ENCODE data around the gene ZNF835. TPM values are rescaled to one million over a fixed set of nuclear protein-coding genes. Genes with fewer than 3 reads are reported as not detected.

Gene ZNF835
- total and polyA plus RNA-seq, 2 of the 13 experiments (the other 11 are each of a cell fraction or from before 2014, with no cell fraction given), result not detected

DNA sequence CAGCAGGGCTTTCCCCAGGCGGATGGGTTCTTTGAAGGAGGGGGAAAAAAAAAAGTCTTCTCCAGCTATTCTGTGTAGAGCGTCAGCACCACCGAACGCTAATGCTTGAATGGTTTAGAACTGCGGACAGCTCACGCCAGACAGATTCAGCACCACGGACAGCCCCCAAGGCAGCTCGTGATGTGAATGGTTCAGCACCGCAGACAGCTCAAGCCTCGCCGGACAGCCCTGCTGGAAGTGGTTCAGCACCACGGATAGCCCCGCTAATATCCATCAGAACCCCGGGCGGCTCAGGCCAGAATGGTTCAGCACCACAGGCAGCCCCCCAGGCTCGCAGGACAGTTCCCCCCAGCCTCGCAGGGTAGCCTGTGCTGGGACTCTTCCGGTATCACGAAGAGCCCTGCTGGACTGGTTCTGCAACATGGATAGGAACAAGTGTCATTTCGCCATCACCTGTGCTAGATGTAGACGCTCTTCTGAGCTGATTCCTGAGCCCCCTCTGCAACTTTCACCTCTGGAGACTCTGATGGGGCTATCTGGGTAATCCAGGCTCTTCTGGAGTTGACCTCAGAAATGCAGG is 33.5 kb downstream of the ZNF835 start (continued):
- TF ChIP-seq, protein P1, sequence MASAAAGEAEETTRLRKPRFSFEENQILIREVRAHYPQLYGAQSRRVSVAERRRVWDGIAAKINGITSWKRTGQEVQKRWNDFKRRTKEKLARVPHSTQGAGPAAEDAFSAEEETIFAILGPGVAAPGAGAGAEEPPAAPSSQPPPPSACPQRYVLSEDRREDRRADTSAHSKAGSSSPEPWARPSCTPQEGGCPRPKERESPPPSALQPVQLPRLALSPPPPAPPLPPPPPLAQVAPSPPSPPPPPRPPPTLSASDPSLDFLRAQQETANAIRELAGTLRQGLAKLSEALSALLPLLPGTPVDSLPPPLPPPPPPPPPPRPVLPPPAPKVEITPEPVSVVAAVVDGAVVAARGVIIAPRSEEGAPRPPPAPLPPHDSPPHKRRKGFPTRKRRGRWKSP (CRISPR knock-in tag; IDR thresholded peaks at IDR 0.05), result peak; percentile 96
- TF ChIP-seq ZNF567 (CRISPR knock-in tag; IDR thresholded peaks at IDR 0.05; ENCODE audit: borderline replicate concordance) (peak; percentile 100), ZBTB38 (CRISPR knock-in tag; IDR thresholded peaks at IDR 0.05) (peak; percentile 98), GFI1 (CRISPR knock-in tag; IDR thresholded peaks at IDR 0.05; ENCODE audit: borderline replicate concordance) (peak; percentile 91), ZFP36 (IDR thresholded peaks at IDR 0.05; ENCODE audit: borderline replicate concordance, low read depth, low read length, partially characterized antibody) (no peak)
- TF ChIP-seq, protein P2, sequence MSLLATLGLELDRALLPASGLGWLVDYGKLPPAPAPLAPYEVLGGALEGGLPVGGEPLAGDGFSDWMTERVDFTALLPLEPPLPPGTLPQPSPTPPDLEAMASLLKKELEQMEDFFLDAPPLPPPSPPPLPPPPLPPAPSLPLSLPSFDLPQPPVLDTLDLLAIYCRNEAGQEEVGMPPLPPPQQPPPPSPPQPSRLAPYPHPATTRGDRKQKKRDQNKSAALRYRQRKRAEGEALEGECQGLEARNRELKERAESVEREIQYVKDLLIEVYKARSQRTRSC (CRISPR knock-in tag; IDR thresholded peaks at IDR 0.05; ENCODE audit: low read depth), result peak; percentile 100
- TF ChIP-seq, protein P3, sequence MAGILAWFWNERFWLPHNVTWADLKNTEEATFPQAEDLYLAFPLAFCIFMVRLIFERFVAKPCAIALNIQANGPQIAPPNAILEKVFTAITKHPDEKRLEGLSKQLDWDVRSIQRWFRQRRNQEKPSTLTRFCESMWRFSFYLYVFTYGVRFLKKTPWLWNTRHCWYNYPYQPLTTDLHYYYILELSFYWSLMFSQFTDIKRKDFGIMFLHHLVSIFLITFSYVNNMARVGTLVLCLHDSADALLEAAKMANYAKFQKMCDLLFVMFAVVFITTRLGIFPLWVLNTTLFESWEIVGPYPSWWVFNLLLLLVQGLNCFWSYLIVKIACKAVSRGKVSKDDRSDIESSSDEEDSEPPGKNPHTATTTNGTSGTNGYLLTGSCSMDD (CRISPR knock-in tag; IDR thresholded peaks at IDR 0.05), result peak; percentile 99

DNA sequence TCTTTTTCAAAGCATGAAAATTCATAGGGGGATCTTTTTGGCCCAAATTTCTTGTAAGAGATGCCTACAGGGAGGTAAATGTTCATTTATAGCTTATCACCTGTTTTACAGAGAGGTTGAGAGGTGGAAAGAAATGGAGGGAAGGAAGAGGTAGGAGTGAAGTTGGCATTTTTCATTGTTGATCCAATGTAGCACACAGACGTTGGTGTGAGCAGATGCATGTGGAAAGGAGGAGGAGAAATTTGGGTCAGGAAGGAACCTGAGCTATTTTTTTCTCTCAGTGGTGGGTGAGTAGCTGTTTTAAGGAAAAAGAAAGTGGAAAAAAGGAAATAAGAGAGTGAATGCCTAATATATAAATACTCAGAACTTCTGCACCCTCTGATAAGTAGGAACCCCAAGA is 38.5 kb downstream of the ZNF835 start:
- Histone ChIP-seq H3K4me1 (ENCODE audit: insufficient read depth, low read length) (no peaks in the 10 kb centered on the region), H4K20me1 (ENCODE audit: insufficient read depth, low read length) (no peaks in the 10 kb centered on the region), H3K4me3 (replicated peaks in 1 of 3; ENCODE audit: insufficient read depth in 1 of 3, low read depth in 2 of 3, low read length in 3 of 3) (no peak overlapping the region), H3K9ac (ENCODE audit: insufficient read depth, low read depth, low read length) (no peak overlapping the region), H3K9me3 (ENCODE audit: low read length) (peaks cover 86% of the 10 kb centered on the region), H3K79me2 (ENCODE audit: insufficient read depth, low read length) (no peaks in the 10 kb centered on the region), H3K27me3 (ENCODE audit: control insufficient read depth in 1 of 2, insufficient read depth in 2 of 2, low read length in 2 of 2) (no peaks in the 10 kb centered on the region), H2AFZ (ENCODE audit: low read length) (no peak overlapping the region), H3K27ac (ENCODE audit: extremely low read length, insufficient read depth, low read length) (no peak overlapping the region), H3K36me3 (replicated peaks in 1 of 2; ENCODE audit: control insufficient read depth in 1 of 2, insufficient read depth in 2 of 2, low read length in 2 of 2) (no peaks in the 10 kb centered on the region), H3K4me2 (ENCODE audit: low read depth, low read length) (no peak overlapping the region)
- BruUV-seq (replicated peaks), result no TSS peak
- ChIA-PET POLR2A (no interaction called here), CTCF (ENCODE audit: low intra/inter-chr PET ratio, low total read pairs) (no interaction called here)
- intact Hi-C loops (cut with micrococcal nuclease; ENCODE audit: unreplicated experiment), result no loop called here
- 5% methylated on average over 1 of the region's 1 CpG for WGBS (ENCODE audit: low lambda C conversion rate)
- FAIRE-seq (no peak), DNase-seq (ENCODE audit: low spot score) (no peak), ATAC-seq (no peak)
- in situ Hi-C loops (cut with HindIII; ENCODE audit: extremely low pct_ligation_motif_present, low pct_unique_long_range_greater_than_20kb), result no loop called here
- no peak for TF ChIP-seq YEATS2 (CRISPR knock-in tag; IDR thresholded peaks at IDR 0.05; ENCODE audit: borderline replicate concordance)
- TF ChIP-seq, protein P4, sequence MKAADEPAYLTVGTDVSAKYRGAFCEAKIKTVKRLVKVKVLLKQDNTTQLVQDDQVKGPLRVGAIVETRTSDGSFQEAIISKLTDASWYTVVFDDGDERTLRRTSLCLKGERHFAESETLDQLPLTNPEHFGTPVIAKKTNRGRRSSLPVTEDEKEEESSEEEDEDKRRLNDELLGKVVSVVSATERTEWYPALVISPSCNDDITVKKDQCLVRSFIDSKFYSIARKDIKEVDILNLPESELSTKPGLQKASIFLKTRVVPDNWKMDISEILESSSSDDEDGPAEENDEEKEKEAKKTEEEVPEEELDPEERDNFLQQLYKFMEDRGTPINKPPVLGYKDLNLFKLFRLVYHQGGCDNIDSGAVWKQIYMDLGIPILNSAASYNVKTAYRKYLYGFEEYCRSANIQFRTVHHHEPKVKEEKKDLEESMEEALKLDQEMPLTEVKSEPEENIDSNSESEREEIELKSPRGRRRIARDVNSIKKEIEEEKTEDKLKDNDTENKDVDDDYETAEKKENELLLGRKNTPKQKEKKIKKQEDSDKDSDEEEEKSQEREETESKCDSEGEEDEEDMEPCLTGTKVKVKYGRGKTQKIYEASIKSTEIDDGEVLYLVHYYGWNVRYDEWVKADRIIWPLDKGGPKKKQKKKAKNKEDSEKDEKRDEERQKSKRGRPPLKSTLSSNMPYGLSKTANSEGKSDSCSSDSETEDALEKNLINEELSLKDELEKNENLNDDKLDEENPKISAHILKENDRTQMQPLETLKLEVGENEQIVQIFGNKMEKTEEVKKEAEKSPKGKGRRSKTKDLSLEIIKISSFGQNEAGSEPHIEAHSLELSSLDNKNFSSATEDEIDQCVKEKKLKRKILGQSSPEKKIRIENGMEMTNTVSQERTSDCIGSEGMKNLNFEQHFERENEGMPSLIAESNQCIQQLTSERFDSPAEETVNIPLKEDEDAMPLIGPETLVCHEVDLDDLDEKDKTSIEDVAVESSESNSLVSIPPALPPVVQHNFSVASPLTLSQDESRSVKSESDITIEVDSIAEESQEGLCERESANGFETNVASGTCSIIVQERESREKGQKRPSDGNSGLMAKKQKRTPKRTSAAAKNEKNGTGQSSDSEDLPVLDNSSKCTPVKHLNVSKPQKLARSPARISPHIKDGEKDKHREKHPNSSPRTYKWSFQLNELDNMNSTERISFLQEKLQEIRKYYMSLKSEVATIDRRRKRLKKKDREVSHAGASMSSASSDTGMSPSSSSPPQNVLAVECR (CRISPR knock-in tag; IDR thresholded peaks at IDR 0.05; ENCODE audit: borderline replicate concordance), result no peak
- TF ChIP-seq, protein P5, sequence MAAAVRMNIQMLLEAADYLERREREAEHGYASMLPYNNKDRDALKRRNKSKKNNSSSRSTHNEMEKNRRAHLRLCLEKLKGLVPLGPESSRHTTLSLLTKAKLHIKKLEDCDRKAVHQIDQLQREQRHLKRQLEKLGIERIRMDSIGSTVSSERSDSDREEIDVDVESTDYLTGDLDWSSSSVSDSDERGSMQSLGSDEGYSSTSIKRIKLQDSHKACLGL (CRISPR knock-in tag; IDR thresholded peaks at IDR 0.05), result no peak
